HG03159 (cell line): ENCODE measurements around the gene COL17A1.

Experiments used
- ATAC-seq: cut with Tn5 transposase; IDR thresholded peaks from one replicate; pipeline ENCODE4 v1.9.1; 2021; ENCODE audit warnings: mild to moderate bottlenecking, moderate library complexity; ENCODE audit not compliant: unreplicated experiment

The COL17A1 gene

DNA sequence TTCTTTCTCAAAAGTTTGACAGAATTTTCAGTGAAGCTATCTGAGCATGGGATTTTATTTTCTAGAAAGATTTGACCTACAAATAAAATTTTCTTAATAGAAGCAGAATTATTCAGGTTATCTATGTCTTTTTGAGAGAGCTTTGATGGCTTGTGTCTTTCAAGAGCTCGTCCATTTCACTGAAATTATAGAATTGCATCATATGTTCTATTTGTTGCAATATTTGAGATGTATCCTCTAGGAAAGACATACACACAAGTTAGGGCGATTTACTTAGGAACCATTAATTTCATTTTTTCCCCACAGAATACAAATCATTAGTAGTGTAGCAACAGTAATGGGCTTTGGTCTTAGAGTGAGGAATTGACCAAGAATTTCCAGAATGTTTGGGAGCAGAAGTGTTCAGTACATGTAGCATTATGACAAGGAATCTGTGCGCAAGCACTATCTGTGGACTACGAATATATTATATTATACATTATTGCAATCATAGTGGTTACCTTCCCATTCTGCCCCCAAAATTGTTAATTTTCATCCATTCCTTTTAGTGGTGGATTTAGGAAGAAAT, 12.8 kb upstream of the COL17A1 start:
- no peak for ATAC-seq

GRCh38 chr10:104096692-104097091, 11.0 kb upstream of the COL17A1 start:
- ATAC-seq = no peak

DNA sequence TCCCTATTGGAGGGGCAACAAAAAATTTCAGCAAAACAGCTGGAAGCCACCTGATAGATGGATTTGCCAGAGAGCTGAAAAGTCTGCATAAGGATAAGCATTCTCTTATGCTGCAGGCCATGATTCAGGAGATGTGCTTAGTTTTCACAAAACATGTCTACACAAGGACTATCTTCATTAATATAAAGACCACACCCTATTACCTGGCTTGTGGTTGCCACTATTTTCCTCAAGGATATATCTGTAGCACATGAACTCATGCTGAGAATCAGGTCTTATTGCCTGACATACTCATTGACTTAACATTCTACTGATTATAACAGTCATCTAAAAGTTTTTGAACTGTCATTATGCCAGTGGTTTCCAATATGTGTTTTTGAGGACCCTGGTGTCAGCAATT, 7.1 kb upstream of the COL17A1 start:
- ATAC-seq = no peak

GRCh38 chr10:104090611-104091010, 4.9 kb upstream of the COL17A1 start:
- no peak for ATAC-seq

- no peak for ATAC-seq
These were observed 3.9 kb upstream of the COL17A1 start for GRCh38 chr10:104089621-104090020.

DNA sequence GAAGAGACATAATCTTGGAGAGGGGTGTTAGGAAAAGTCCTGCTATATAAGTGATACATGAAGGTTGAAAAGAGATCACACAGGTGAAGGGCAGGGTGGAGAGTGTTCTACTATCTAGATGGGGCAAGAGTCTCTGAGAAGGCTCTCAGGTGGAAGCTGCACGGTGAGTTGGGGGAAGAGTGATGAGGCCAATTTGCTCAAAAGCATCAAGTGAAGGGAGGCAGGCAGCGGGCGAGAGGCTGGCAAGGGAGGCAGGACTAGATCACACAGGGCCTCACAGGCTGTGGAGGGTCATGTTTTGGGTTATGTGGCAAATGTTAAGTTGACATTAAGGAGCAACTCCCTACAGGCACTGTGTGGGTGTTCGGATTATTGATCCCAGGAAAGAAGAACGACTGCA, 2.6 kb upstream of the COL17A1 start:
- no peak for ATAC-seq

- no peak for ATAC-seq
These were observed 1.1 kb downstream of the COL17A1 start for GRCh38 chr10:104084482-104085142.

GRCh38 chr10:104081998-104082397, 3.7 kb downstream of the COL17A1 start:
- no peak for ATAC-seq

DNA sequence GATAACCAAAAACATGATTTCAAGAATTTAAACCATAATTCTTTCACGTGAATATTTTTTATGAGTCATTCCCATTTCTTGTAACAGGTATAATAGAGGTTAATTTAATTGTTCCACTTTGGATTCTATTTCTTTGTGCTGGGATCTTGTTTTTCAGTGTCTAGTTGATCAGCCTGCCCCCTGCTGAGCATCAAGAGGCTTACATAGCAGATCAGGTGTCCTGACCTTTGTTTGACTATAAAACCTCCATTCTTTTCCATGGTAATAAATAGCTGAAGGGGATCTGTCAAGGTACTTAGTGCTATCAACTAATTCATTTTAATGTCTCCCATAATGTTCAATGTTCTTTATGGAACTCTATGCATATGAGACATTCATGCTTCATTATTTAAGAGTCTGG, 4.9 kb downstream of the COL17A1 start:
- ATAC-seq = no peak

- ATAC-seq = no peak
These were observed 8.0 kb downstream of the COL17A1 start for GRCh38 chr10:104077663-104078151.

- ATAC-seq = no peak
These were observed 8.4 kb downstream of the COL17A1 start for GRCh38 chr10:104077247-104077646.

DNA sequence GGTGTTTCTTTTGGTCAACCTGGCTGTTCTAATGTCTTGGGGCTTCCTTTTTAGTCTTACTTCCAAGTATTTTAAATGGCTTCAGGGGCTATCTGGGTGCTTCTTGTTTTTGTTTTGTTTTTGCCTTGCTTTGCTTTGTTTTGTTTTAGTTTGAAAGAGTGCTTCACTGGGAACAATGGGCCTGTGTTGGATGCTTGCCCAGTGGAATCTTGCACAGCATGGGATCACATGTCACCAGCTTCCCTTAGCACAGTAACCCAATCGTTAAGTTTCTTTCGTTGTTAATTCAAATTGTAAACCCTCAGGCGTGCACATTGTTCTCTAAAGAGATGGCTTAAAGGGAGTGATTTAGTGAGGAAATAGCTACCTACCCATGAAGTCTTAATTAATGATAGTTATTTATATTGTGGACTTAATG, 8.9 kb downstream of the COL17A1 start:
- ATAC-seq = no peak

DNA sequence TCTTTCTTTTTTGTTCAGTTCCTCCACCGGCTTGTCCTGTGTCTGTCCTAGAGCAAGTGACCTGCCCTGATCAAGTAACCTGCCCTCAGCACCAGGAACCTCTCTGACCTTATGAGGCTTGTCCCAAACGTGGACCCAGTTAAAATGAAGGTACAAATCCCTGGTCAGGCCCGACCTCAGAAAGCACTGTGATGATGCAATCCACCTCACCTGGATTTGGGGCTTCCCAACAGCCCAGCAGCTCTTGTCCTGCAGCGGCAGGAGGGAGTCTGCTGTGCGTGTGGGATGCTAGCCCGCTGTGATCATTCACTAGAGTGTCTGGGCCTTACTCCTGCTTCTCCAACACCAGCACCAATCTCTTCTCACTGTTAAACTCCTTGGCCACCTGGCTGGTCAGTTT, 11.2 kb downstream of the COL17A1 start:
- ATAC-seq = no peak

- ATAC-seq = no peak
These were observed 12.9 kb downstream of the COL17A1 start for GRCh38 chr10:104072786-104073185.

GRCh38 chr10:104069613-104070012, 16.1 kb downstream of the COL17A1 start:
- ATAC-seq = no peak

- no peak for ATAC-seq
These were observed 18.2 kb downstream of the COL17A1 start for GRCh38 chr10:104067525-104067924.

- ATAC-seq = no peak
These were observed 18.7 kb downstream of the COL17A1 start for GRCh38 chr10:104066945-104067344.

- ATAC-seq = no peak
These were observed 19.9 kb downstream of the COL17A1 start for GRCh38 chr10:104065748-104066147.

- ATAC-seq = no peak
These were observed 24.5 kb downstream of the COL17A1 start for GRCh38 chr10:104061196-104061595.

GRCh38 chr10:104059364-104059763, 26.3 kb downstream of the COL17A1 start:
- no peak for ATAC-seq

- no peak for ATAC-seq
These were observed 28.0 kb downstream of the COL17A1 start for GRCh38 chr10:104057717-104058116.

- no peak for ATAC-seq
These were observed 28.9 kb downstream of the COL17A1 start for GRCh38 chr10:104056619-104057273.
